HepG2 (cell line): Measurements from ENCODE around the gene NOX3. TPM values are rescaled to one million over a fixed set of nuclear protein-coding genes. Genes with fewer than 3 reads are reported as not detected.

Experiments
- ATAC-seq: fragments of 200-7000 bp; cut with Tn5 transposase; 3 replicates; pipeline ENCODE4 v1.9.1; 2020; ENCODE audit warnings: mild to moderate bottlenecking, moderate library complexity
- BruUV-seq: library from RNA; stranded (reverse); fragments of 400-500 nt; replicated peaks from 2 replicates; lab custom pipeline; 2021; lab: Mats Ljungman, UMichigan
- CTCF ChIA-PET: fragments of 300-600 bp; formaldehyde crosslinking; extraction: SDS; loops from one replicate; lab custom pipeline; 2021; ENCODE audit warnings: low total read pairs, inconsistent platforms, low intra/inter-chr PET ratio; lab: Yijun Ruan, JAX
- POLR2A ChIA-PET: fragments of 350-600 bp; sonication (Branson Sonifier 250); formaldehyde crosslinking; loops from one replicate; lab custom pipeline; 2020; ENCODE audit warnings: antibody characterized with exemption, inconsistent platforms; lab: Yijun Ruan, JAX
- DNase-seq: peaks from one replicate; pipeline ENCODE4 v3.0.0-alpha.2; 2015; ENCODE audit warnings: low spot score
- FAIRE-seq: peaks from 3 replicates; lab custom pipeline; 2011; peaks lifted over from hg19 to GRCh38; lab: Jason Lieb, UNC
- H2AFZ ChIP-seq: one replicate; pipeline ENCODE4 v1.6.1; 2011; ENCODE audit warnings: low read length, inconsistent platforms
- H3K27ac ChIP-seq: fragments of 300-600 bp; 3 replicates; pipeline ENCODE4 v1.8.0; 2011; ENCODE audit warnings: mixed run types, mild to moderate bottlenecking, mixed read lengths, low read length, inconsistent platforms; ENCODE audit not compliant: insufficient read depth; ENCODE audit errors: extremely low read length
- H3K27me3 ChIP-seq, 2 experiments: fragments of 200-600 bp in 1 of 2; 2 replicates in 1 of 2; 3 replicates in 1 of 2; pipeline versions ENCODE4 v1.6.0 to v1.8.0; 2011; ENCODE audit warnings: low read length in 2 of 2, mild to moderate bottlenecking in 2 of 2, moderate library complexity in 2 of 2, inconsistent platforms in 1 of 2; ENCODE audit not compliant: insufficient read depth in 2 of 2, control insufficient read depth in 1 of 2
- H3K36me3 ChIP-seq, 2 experiments: fragments of 200-600 bp in 1 of 2; replicated peaks in 1 of 2; 2 replicates in 1 of 2; 3 replicates in 1 of 2; pipeline versions ENCODE4 v1.5.1 to v1.8.0; 2011; ENCODE audit warnings: low read length in 2 of 2, inconsistent platforms in 1 of 2; ENCODE audit not compliant: insufficient read depth in 2 of 2, control insufficient read depth in 1 of 2
- H3K4me1 ChIP-seq: 2 replicates; pipeline ENCODE4 v1.5.1; 2012; ENCODE audit warnings: low read length, inconsistent platforms; ENCODE audit not compliant: insufficient read depth
- H3K4me2 ChIP-seq: 2 replicates; pipeline ENCODE4 v1.6.0; 2011; ENCODE audit warnings: low read depth, low read length, inconsistent platforms
- H3K4me3 ChIP-seq, 3 experiments: fragments of 200-600 bp in 1 of 3; sonication (generic), shearing (Covaris generic) in 1 of 3; replicated peaks in 1 of 3; 2 replicates each; pipeline ENCODE4 v1.5.1; 2011 to 2016; ENCODE audit warnings: low read length in 3 of 3, inconsistent platforms in 2 of 3, low read depth in 2 of 3, mild to moderate bottlenecking in 2 of 3, control low read depth in 1 of 3, mixed read lengths in 1 of 3; ENCODE audit not compliant: insufficient read depth in 1 of 3
- H3K79me2 ChIP-seq: one replicate; pipeline ENCODE4 v1.6.1; 2011; ENCODE audit warnings: low read length, inconsistent platforms; ENCODE audit not compliant: insufficient read depth
- H3K9ac ChIP-seq: 2 replicates; pipeline ENCODE4 v1.6.0; 2011; ENCODE audit warnings: mild to moderate bottlenecking, low read depth, low read length, inconsistent platforms; ENCODE audit not compliant: insufficient read depth
- H3K9me3 ChIP-seq: 2 replicates; pipeline ENCODE4 v1.5.1; 2012; ENCODE audit warnings: mild to moderate bottlenecking, low read length
- H4K20me1 ChIP-seq: 2 replicates; pipeline ENCODE4 v1.6.0; 2011; ENCODE audit warnings: inconsistent platforms, mild to moderate bottlenecking, low read length, moderate library complexity; ENCODE audit not compliant: insufficient read depth
- FOSL2 ChIP-seq: sonication (generic); formaldehyde crosslinking; IDR thresholded peaks from 2 replicates; pipeline ENCODE4 v1.4.0; 2020; ENCODE audit warnings: missing genetic modification reagents
- MLLT10 ChIP-seq: sonication (generic); formaldehyde crosslinking; IDR thresholded peaks from 2 replicates; pipeline ENCODE4 v1.4.0; 2020; ENCODE audit warnings: missing genetic modification reagents
- PLSCR1 ChIP-seq: sonication (generic); formaldehyde crosslinking; IDR thresholded peaks from 2 replicates; pipeline ENCODE4 v1.5.0; 2020; ENCODE audit warnings: missing genetic modification reagents, mild to moderate bottlenecking, borderline replicate concordance
- REL ChIP-seq: sonication (generic); formaldehyde crosslinking; conservative IDR thresholded peaks from 2 replicates; pipeline ENCODE4 v1.8.0; 2022; ENCODE audit warnings: mild to moderate bottlenecking, missing genetic modification reagents, moderate library complexity
- SP140L ChIP-seq: sonication (generic); formaldehyde crosslinking; IDR thresholded peaks from 2 replicates; pipeline ENCODE4 v1.4.0; 2020; ENCODE audit warnings: missing genetic modification reagents, borderline replicate concordance
- TIGD3 ChIP-seq: sonication (generic); formaldehyde crosslinking; IDR thresholded peaks from 2 replicates; pipeline ENCODE4 v1.5.1; 2020; ENCODE audit warnings: mild to moderate bottlenecking, missing genetic modification reagents, borderline replicate concordance
- ZBTB26 ChIP-seq: IDR thresholded peaks from 2 replicates; pipeline ENCODE4 v1.6.1; 2016; ENCODE audit warnings: missing compliant biosample characterization, missing genetic modification reagents, borderline replicate concordance
- ZBTB7A ChIP-seq: sonication (generic); formaldehyde crosslinking; IDR thresholded peaks from 2 replicates; pipeline ENCODE4 v1.8.0; 2022; ENCODE audit warnings: mild to moderate bottlenecking, missing genetic modification reagents
- ZC3H4 ChIP-seq: sonication (generic); formaldehyde crosslinking; IDR thresholded peaks from 2 replicates; pipeline ENCODE4 v1.4.0; 2020; ENCODE audit warnings: missing genetic modification reagents, borderline replicate concordance
- ZNF282 ChIP-seq: fragments of 450-650 bp; IDR thresholded peaks from 2 replicates; pipeline ENCODE4 v1.6.1; 2018; ENCODE audit not compliant: partially characterized antibody
- ZNF605 ChIP-seq: sonication (generic); formaldehyde crosslinking; IDR thresholded peaks from 2 replicates; pipeline ENCODE4 v1.8.0; 2022; ENCODE audit warnings: mild to moderate bottlenecking, missing genetic modification reagents
- ZNF772 ChIP-seq: sonication (generic); formaldehyde crosslinking; IDR thresholded peaks from 2 replicates; pipeline ENCODE4 v1.5.0; 2020; ENCODE audit warnings: mild to moderate bottlenecking, missing genetic modification reagents
- ZNF781 ChIP-seq: sonication (generic); formaldehyde crosslinking; IDR thresholded peaks from 2 replicates; pipeline ENCODE4 v1.5.1; 2020; ENCODE audit warnings: borderline replicate concordance, mild to moderate bottlenecking, missing genetic modification reagents; ENCODE audit errors: not compliant biosample characterization
- WGBS: methylation state at CpG from one replicate; pipeline ENCODE4 v1.1.6; 2017; ENCODE audit warnings: low lambda C conversion rate; 5-methylcytosine and 5-hydroxymethylcytosine counted together
- in situ Hi-C: cut with HindIII; loops from 2 replicates; pipeline ENCODE4 v1.10.0; 2017; ENCODE audit warnings: low pct_unique_long_range_greater_than_20kb; ENCODE audit not compliant: extremely low pct_ligation_motif_present
- intact Hi-C: fragments of 100-400 bp; cut with micrococcal nuclease; formaldehyde crosslinking; loops from one replicate; pipeline ENCODE4 v1.10.0; 2022; ENCODE audit not compliant: unreplicated experiment
- polyA plus RNA-seq, 8 experiments: library from polyadenylated mRNA; depleted of rRNA in 3 of 8; stranded (reverse) in 7 of 8; unstranded in 1 of 8; fragments of >200 nt; fragmentation: Illumina TruSeq in 4 of 8; extraction: Trizol in 4 of 8; gene quantifications; 2 replicates each; pipeline versions ENCODE4 v1.2.1 to v1.2.3, GENCODE V29; 2011 to 2016; ENCODE audit warnings: low read depth in 4 of 8, missing spikeins in 1 of 8, mixed read lengths in 1 of 8; ENCODE audit not compliant: insufficient read depth in 1 of 8
- total RNA-seq, 5 experiments: library from RNA; depleted of rRNA; stranded (reverse); fragments of >200 nt; fragmentation: Illumina TruSeq; extraction: Trizol; gene quantifications; 2 replicates each; pipeline ENCODE4 v1.2.3, GENCODE V29; 2016; ENCODE audit warnings: low read depth in 1 of 5

Gene NOX3
- total and polyA plus RNA-seq, 2 of the 13 experiments (the other 11 are each of a cell fraction or from before 2014, with no cell fraction given), result 0.09 to 0.18 TPM

- H3K4me1 ChIP-seq, result peaks cover 13% of the 10 kb centered on the region
- TF ChIP-seq ZBTB7A (no peak), MLLT10 (no peak), ZNF781 (CRISPR knock-in tag) (peak; percentile 59), ZNF605 (no peak), ZNF772 (CRISPR knock-in tag) (peak; percentile 25; the same call in 1 of the 2 replicates)
- H3K4me2 ChIP-seq, result no peak overlapping the region
- no peaks in the 10 kb centered on the region for H3K36me3 ChIP-seq
- intact Hi-C loops, result no loop called here
- in situ Hi-C loops, result no loop called here
- H3K9ac ChIP-seq, result no peak overlapping the region
- ATAC-seq, result no peak
- H3K79me2 ChIP-seq, result no peaks in the 10 kb centered on the region
- DNase-seq, result no peak
- H4K20me1 ChIP-seq, result no peaks in the 10 kb centered on the region
- no peak overlapping the region for H3K27ac ChIP-seq
- ChIA-PET POLR2A (no interaction called here), CTCF (no interaction called here)
- H3K27me3 ChIP-seq, result no peaks in the 10 kb centered on the region
- H2AFZ ChIP-seq, result peak overlapping the region; percentile 31
- H3K4me3 ChIP-seq, result no peak overlapping the region
- no TSS peak for BruUV-seq
- peaks cover 31% of the 10 kb centered on the region for H3K9me3 ChIP-seq
- FAIRE-seq, result no peak
These were observed 102.8 kb downstream of the NOX3 start for GRCh38 chr6:155352811-155353210.

- FAIRE-seq (no peak), DNase-seq (no peak), ATAC-seq (no peak)
- Histone ChIP-seq H3K4me3 (no peak overlapping the region), H3K27ac (no peak overlapping the region), H3K36me3 (no peaks in the 10 kb centered on the region), H3K27me3 (no peaks in the 10 kb centered on the region), H2AFZ (no peak overlapping the region), H4K20me1 (no peaks in the 10 kb centered on the region), H3K9me3 (peaks cover 38% of the 10 kb centered on the region), H3K4me1 (peaks cover 19% of the 10 kb centered on the region), H3K79me2 (no peaks in the 10 kb centered on the region), H3K4me2 (no peak overlapping the region), H3K9ac (no peak overlapping the region)
- no peak for TF ChIP-seq PLSCR1 (CRISPR knock-in tag)
- TF ChIP-seq FOSL2 (CRISPR knock-in tag), result no peak
- TF ChIP-seq ZBTB26, result no peak
- TF ChIP-seq ZNF282, result no peak
- no peak for TF ChIP-seq SP140L
- no peak for TF ChIP-seq REL (CRISPR knock-in tag)
- TF ChIP-seq ZC3H4 (CRISPR knock-in tag), result no peak
- no peak for TF ChIP-seq TIGD3 (CRISPR knock-in tag)
- in situ Hi-C loops (no loop called here), intact Hi-C loops (no loop called here)
- WGBS, result 95% methylated on average over 4 of the region's 4 CpGs
- no TSS peak for BruUV-seq
- POLR2A ChIA-PET, result no interaction called here
- CTCF ChIA-PET, result no interaction called here
These were observed 103.6 kb downstream of the NOX3 start for GRCh38 chr6:155352130-155352420.
